ENCODE data around the gene GLDC.

DNA sequence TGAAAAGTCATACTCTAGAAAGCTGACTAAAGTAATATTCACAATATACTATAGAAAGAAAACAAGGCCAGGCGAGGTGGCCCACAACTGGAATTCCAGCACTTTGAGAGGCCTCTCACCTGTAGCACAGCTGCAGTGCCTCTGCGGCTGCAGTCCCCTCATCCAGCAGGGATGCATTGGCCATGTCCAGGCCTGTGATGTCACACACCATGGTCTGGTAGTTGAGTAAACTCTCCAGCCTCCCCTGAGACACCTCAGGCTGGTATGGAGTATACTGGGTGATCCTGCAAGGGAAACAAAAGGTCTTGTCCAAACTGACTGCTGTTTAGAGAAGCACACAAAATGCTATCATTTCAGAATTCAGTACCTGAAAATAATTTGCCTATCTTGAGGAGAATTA lies 35.5 kb downstream of the GLDC start:
- TF ChIP-seq, protein P1, sequence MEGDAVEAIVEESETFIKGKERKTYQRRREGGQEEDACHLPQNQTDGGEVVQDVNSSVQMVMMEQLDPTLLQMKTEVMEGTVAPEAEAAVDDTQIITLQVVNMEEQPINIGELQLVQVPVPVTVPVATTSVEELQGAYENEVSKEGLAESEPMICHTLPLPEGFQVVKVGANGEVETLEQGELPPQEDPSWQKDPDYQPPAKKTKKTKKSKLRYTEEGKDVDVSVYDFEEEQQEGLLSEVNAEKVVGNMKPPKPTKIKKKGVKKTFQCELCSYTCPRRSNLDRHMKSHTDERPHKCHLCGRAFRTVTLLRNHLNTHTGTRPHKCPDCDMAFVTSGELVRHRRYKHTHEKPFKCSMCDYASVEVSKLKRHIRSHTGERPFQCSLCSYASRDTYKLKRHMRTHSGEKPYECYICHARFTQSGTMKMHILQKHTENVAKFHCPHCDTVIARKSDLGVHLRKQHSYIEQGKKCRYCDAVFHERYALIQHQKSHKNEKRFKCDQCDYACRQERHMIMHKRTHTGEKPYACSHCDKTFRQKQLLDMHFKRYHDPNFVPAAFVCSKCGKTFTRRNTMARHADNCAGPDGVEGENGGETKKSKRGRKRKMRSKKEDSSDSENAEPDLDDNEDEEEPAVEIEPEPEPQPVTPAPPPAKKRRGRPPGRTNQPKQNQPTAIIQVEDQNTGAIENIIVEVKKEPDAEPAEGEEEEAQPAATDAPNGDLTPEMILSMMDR (IDR thresholded peaks at IDR 0.05; ENCODE audit: insufficient read depth, low read length, poor library complexity, severe bottlenecking): no peak
- TF ChIP-seq EZH2phosphoT487 (conservative IDR thresholded peaks at IDR 0.05; ENCODE audit: low read length): no peak

Measured in SU-DHL-6 (cell line).